Upper lobe of left lung (tissue), 6 donors: Measurements from ENCODE around the gene GBF1. TPM values are rescaled to one million over a fixed set of nuclear protein-coding genes. Genes with fewer than 3 reads are reported as not detected.

Experiments used
- ATAC-seq, 2 donors: fragments of 200-7000 bp; cut with Tn5 transposase; one replicate each; pipeline ENCODE4 v1.9.1; 2022; ENCODE audit warnings: mild to moderate bottlenecking in 2 of 2, moderate library complexity in 2 of 2; ENCODE audit not compliant: low FRiP score in 2 of 2
- DNase-seq, 2 donors: peaks; one replicate each; pipeline ENCODE4 v3.0.0-alpha.2; 2019 to 2020
- H3K27ac ChIP-seq, 4 donors: fragments of 200-600 bp; sonication (generic); one replicate each; pipeline ENCODE4 v1.5.1; 2016 to 2019
- H3K27me3 ChIP-seq, 4 donors: fragments of 200-600 bp; sonication (generic); one replicate each; pipeline ENCODE4 v1.5.1; 2017 to 2019
- H3K36me3 ChIP-seq, 4 donors: fragments of 200-600 bp; sonication (generic); one replicate each; pipeline ENCODE4 v1.5.1; 2016 to 2019
- H3K4me1 ChIP-seq, 4 donors: fragments of 200-600 bp; sonication (generic); one replicate each; pipeline ENCODE4 v1.5.1; 2018 to 2019
- H3K4me3 ChIP-seq, 4 donors: fragments of 200-600 bp; sonication (generic); one replicate each; pipeline ENCODE4 v1.5.1; 2017 to 2019; ENCODE audit warnings: mild to moderate bottlenecking in 2 of 4, moderate library complexity in 1 of 4
- H3K9me3 ChIP-seq, 4 donors: fragments of 200-600 bp; sonication (generic); one replicate each; pipeline ENCODE4 v1.5.1; 2018 to 2019
- CTCF ChIP-seq, 6 experiments: fragments of 450-650 bp in 4 of 6; fragments of 200-600 bp in 2 of 6; sonication (generic) in 2 of 6; IDR thresholded peaks; one replicate each; pipeline ENCODE4 v1.5.1; 2016 to 2019; ENCODE audit warnings: antibody characterized with exemption in 6 of 6
- EP300 ChIP-seq, 4 donors: sonication (generic); formaldehyde crosslinking; IDR thresholded peaks; one replicate each; pipeline ENCODE4 v1.5.1; 2017; ENCODE audit warnings: antibody characterized with exemption in 4 of 4, control low read depth in 2 of 4
- POLR2A ChIP-seq, 4 donors: fragments of 450-650 bp; IDR thresholded peaks; one replicate each; pipeline ENCODE4 v1.5.1; 2016 to 2017; ENCODE audit warnings: antibody characterized with exemption in 4 of 4, mild to moderate bottlenecking in 2 of 4
- POLR2AphosphoS5 ChIP-seq, 2 donors: sonication (generic); formaldehyde crosslinking; IDR thresholded peaks; one replicate each; pipeline ENCODE4 v1.5.1; 2017; ENCODE audit warnings: antibody characterized with exemption in 2 of 2
- WGBS, 2 donors: methylation state at CpG; one replicate each; pipeline ENCODE4 v1.1.5; 2017 to 2018; 5-methylcytosine and 5-hydroxymethylcytosine counted together
- total RNA-seq, 6 donors: library from RNA; depleted of rRNA in 4 of 6; stranded (reverse); fragments of >200 nt in 4 of 6; gene quantifications; one replicate each; pipeline versions ENCODE4 v1.1.0 to v1.2.1, GENCODE V29; 2016 to 2021
- donor health status: DM: no; HTN: no; CAD: no; lungs with moderate emphysema.
- donor health status: DM: no; HTN: yes; CAD: no; lungs with severe emphysema.

Gene GBF1
- total RNA-seq, 6 donors from 2014 or later = 36.7 to 59.7 (median 44.4) TPM

- DNase-seq (no peak), ATAC-seq (no peak)
- H3K4me3 ChIP-seq = no peak overlapping the region
- H3K27ac ChIP-seq = no peak overlapping the region
- TF ChIP-seq EP300 (IDR thresholded peaks at IDR 0.05) (no peak), POLR2A (IDR thresholded peaks at IDR 0.05) (no peak), CTCF (IDR thresholded peaks at IDR 0.05) (no peak), POLR2AphosphoS5 (IDR thresholded peaks at IDR 0.05) (no peak)
- H3K9me3 ChIP-seq = no peaks in the 10 kb centered on the region
- no peaks in the 10 kb centered on the region for H3K27me3 ChIP-seq
- peaks cover 0 to 4% (median 2%) of the 10 kb centered on the region in 4 donors for H3K36me3 ChIP-seq
- WGBS, 2 donors = 80 to 98% methylated on average over 4 of the region's 4 CpGs
- H3K4me1 ChIP-seq = peaks cover 0 to 11% (median 4%) of the 10 kb centered on the region in 4 donors
Observed at GRCh38 chr10:102326031-102326430, 80.7 kb downstream of the GBF1 start.

GRCh38 chr10:102327002-102327401 is 81.7 kb downstream of the GBF1 start:
- ATAC-seq (no peak), DNase-seq (no peak)
- Histone ChIP-seq H3K27me3 (no peaks in the 10 kb centered on the region), H3K9me3 (no peaks in the 10 kb centered on the region), H3K4me3 (no peak overlapping the region), H3K27ac (no peak overlapping the region), H3K4me1 (peaks cover 0 to 11% (median 4%) of the 10 kb centered on the region in 4 donors), H3K36me3 (no peaks in the 10 kb centered on the region)
- 81 to 84% methylated on average over 5 of the region's 5 CpGs for WGBS, 2 donors
- TF ChIP-seq EP300 (IDR thresholded peaks at IDR 0.05) (no peak), POLR2A (IDR thresholded peaks at IDR 0.05) (no peak), CTCF (IDR thresholded peaks at IDR 0.05) (no peak), POLR2AphosphoS5 (IDR thresholded peaks at IDR 0.05) (no peak)

GRCh38 chr10:102327641-102328040 is 82.3 kb downstream of the GBF1 start:
- H3K4me1 ChIP-seq = peaks cover 0 to 11% (median 4%) of the 10 kb centered on the region in 4 donors
- peaks cover 0 to 4% (median 0%) of the 10 kb centered on the region in 4 donors for H3K36me3 ChIP-seq
- H3K4me3 ChIP-seq = no peak overlapping the region
- no peak for DNase-seq
- no peaks in the 10 kb centered on the region for H3K9me3 ChIP-seq
- WGBS, 2 donors = 90 to 96% methylated on average over 2 of the region's 2 CpGs
- no peak for ATAC-seq
- TF ChIP-seq POLR2A (IDR thresholded peaks at IDR 0.05) = no peak
- no peak for TF ChIP-seq CTCF (IDR thresholded peaks at IDR 0.05)
- no peak for TF ChIP-seq POLR2AphosphoS5 (IDR thresholded peaks at IDR 0.05)
- TF ChIP-seq EP300 (IDR thresholded peaks at IDR 0.05) = no peak
- no peak overlapping the region for H3K27ac ChIP-seq
- no peaks in the 10 kb centered on the region for H3K27me3 ChIP-seq

GRCh38 chr10:102332772-102333171 is 87.4 kb downstream of the GBF1 start:
- Histone ChIP-seq H3K27ac (no peak overlapping the region), H3K27me3 (no peaks in the 10 kb centered on the region), H3K36me3 (peaks cover 0 to 4% (median 0%) of the 10 kb centered on the region in 4 donors), H3K4me3 (no peak overlapping the region), H3K4me1 (peaks cover 9 to 27% (median 25%) of the 10 kb centered on the region in 4 donors), H3K9me3 (no peaks in the 10 kb centered on the region)
- no peak for TF ChIP-seq POLR2AphosphoS5 (IDR thresholded peaks at IDR 0.05)
- no peak for TF ChIP-seq CTCF (IDR thresholded peaks at IDR 0.05)
- TF ChIP-seq EP300 (IDR thresholded peaks at IDR 0.05) = no peak
- TF ChIP-seq POLR2A (IDR thresholded peaks at IDR 0.05) = no peak
- no peak for ATAC-seq
- DNase-seq = no peak

- Histone ChIP-seq H3K36me3 (peaks cover 0 to 4% (median 0%) of the 10 kb centered on the region in 4 donors), H3K9me3 (no peaks in the 10 kb centered on the region), H3K4me1 (peaks cover 9 to 27% (median 25%) of the 10 kb centered on the region in 4 donors), H3K27me3 (no peaks in the 10 kb centered on the region), H3K4me3 (no peak overlapping the region), H3K27ac (peak overlapping the region in 2 of 4 donors; percentile 20 to 32)
- DNase-seq (peak in 1 of 2 donors; percentile 72), ATAC-seq (peak; percentile 68 to 93)
- 44 to 55% methylated on average over 4 of the region's 4 CpGs for WGBS, 2 donors
- TF ChIP-seq POLR2A (IDR thresholded peaks at IDR 0.05) (no peak), EP300 (IDR thresholded peaks at IDR 0.05) (peak in 1 of 4 donors; percentile 43), POLR2AphosphoS5 (IDR thresholded peaks at IDR 0.05) (peak; percentile 27 to 40)
Observed at GRCh38 chr10:102334101-102334500, 88.8 kb downstream of the GBF1 start.
